Mucosa of descending colon (tissue), 3 donors: ENCODE measurements around the gene PICK1. TPM values are rescaled to one million over a fixed set of nuclear protein-coding genes. Genes with fewer than 3 reads are reported as not detected.

Source experiments
- ATAC-seq: fragments of 200-7000 bp; cut with Tn5 transposase; one replicate; pipeline ENCODE4 v1.9.1; 2020; ENCODE audit warnings: mild to moderate bottlenecking, moderate library complexity
- DNase-seq, 3 donors: peaks; one replicate each; pipeline ENCODE4 v3.0.0-alpha.2; 2020
- H3K36me3 ChIP-seq: fragments of 200-600 bp; one replicate; pipeline ENCODE4 v1.8.0; 2021; ENCODE audit warnings: low read depth, mild to moderate bottlenecking
- H3K4me1 ChIP-seq: fragments of 200-600 bp; one replicate; pipeline ENCODE4 v1.8.0; 2021; ENCODE audit warnings: low read depth, mild to moderate bottlenecking
- H3K4me3 ChIP-seq: fragments of 200-600 bp; one replicate; pipeline ENCODE4 v1.8.0; 2021; ENCODE audit warnings: mild to moderate bottlenecking
- H3K9me3 ChIP-seq: fragments of 200-600 bp; one replicate; pipeline ENCODE4 v1.8.0; 2021; ENCODE audit warnings: mild to moderate bottlenecking
- CTCF ChIP-seq: fragments of 200-600 bp; IDR thresholded peaks from one replicate; pipeline ENCODE4 v1.8.0; 2022; ENCODE audit warnings: antibody characterized with exemption, mild to moderate bottlenecking
- intact Hi-C, 2 donors: fragments of 100-400 bp; cut with DNase I in 1 of 2; cut with micrococcal nuclease in 1 of 2; formaldehyde crosslinking; loops; one replicate each; pipeline versions ENCODE4 v1.11.0 to v1.11.1; 2022; cut with DNase I, micrococcal nuclease
- total RNA-seq, 3 donors: library from RNA; stranded (reverse); fragmentation: NEBNext Ultra II Directional in 2 of 3; extraction: Animal tissue kit (Norgen Biotek cat#: 25700) in 2 of 3; gene quantifications; one replicate each; pipeline versions ENCODE4 v1.2.1 to v1.2.4, GENCODE V29; 2021 to 2023
- donor health status: DM: no; HTN: no; CAD: no; lungs with moderate emphysema.
- donor health status: DM: no; HTN: no; CAD: no.
- donor health status: DM: no; HTN: yes; CAD: no.

The PICK1 gene
- total RNA-seq, 3 donors from 2014 or later, result 30.9 to 40.7 (median 37.9) TPM

- Histone ChIP-seq H3K9me3 (no peaks in the 10 kb centered on the region), H3K4me3 (no peak overlapping the region), H3K4me1 (no peaks in the 10 kb centered on the region), H3K36me3 (no peaks in the 10 kb centered on the region)
- intact Hi-C loops, result no loop called here
- TF ChIP-seq CTCF, result no peak
- peak in 2 of 3 donors; percentile 21 to 33 for DNase-seq
- no peak for ATAC-seq
Measured at GRCh38 chr22:38097058-38097457, 39.9 kb downstream of the PICK1 start.

- no peaks in the 10 kb centered on the region for H3K9me3 ChIP-seq
- TF ChIP-seq CTCF, result no peak
- H3K4me3 ChIP-seq, result no peak overlapping the region
- H3K4me1 ChIP-seq, result no peaks in the 10 kb centered on the region
- peak in 2 of 3 donors; percentile 22 to 49 for DNase-seq
- ATAC-seq, result peak; percentile 17
- intact Hi-C loops, result no loop called here
- H3K36me3 ChIP-seq, result no peaks in the 10 kb centered on the region
Measured at GRCh38 chr22:38097557-38098409, 40.6 kb downstream of the PICK1 start.

- H3K9me3 ChIP-seq, result no peaks in the 10 kb centered on the region
- ATAC-seq (peak; percentile 59), DNase-seq (peak in 1 of 3 donors; percentile 16)
- TF ChIP-seq CTCF, result no peak
- H3K4me1 ChIP-seq, result no peaks in the 10 kb centered on the region
- no peaks in the 10 kb centered on the region for H3K36me3 ChIP-seq
- intact Hi-C loops, result no loop called here
- no peak overlapping the region for H3K4me3 ChIP-seq
Measured at GRCh38 chr22:38098410-38099249, 41.4 kb downstream of the PICK1 start.

- TF ChIP-seq CTCF, result no peak
- peak in 1 of 3 donors; percentile 0 for DNase-seq
- Histone ChIP-seq H3K4me3 (no peak overlapping the region), H3K36me3 (no peaks in the 10 kb centered on the region), H3K4me1 (peaks cover 10% of the 10 kb centered on the region), H3K9me3 (no peaks in the 10 kb centered on the region)
- intact Hi-C loops, result no loop called here
- no peak for ATAC-seq
Measured at GRCh38 chr22:38103641-38104040, 46.4 kb downstream of the PICK1 start.

GRCh38 chr22:38104084-38104483 is 46.9 kb downstream of the PICK1 start:
- DNase-seq (peak in 1 of 3 donors; percentile 7), ATAC-seq (no peak)
- no peaks in the 10 kb centered on the region for H3K36me3 ChIP-seq
- no peak for TF ChIP-seq CTCF
- H3K4me3 ChIP-seq, result no peak overlapping the region
- H3K4me1 ChIP-seq, result peaks cover 13% of the 10 kb centered on the region
- no peaks in the 10 kb centered on the region for H3K9me3 ChIP-seq
- intact Hi-C loops, result no loop called here
